Endometrium (tissue), 2 donors: ENCODE results near the gene ABCC2.
"Not testable (repeated sequence)": the region's sequence is repeated elsewhere in the genome, so short reads cannot be mapped to it uniquely, and the experiment has no call there.

Experiments used
- FAIRE-seq: peaks from 2 replicates; lab custom pipeline; 2012; peaks lifted over from hg19 to GRCh38; lab: Jason Lieb, UNC
- donor health status: control.
- donor health status: control.

ABCC2 gene

GRCh38 chr10:99853655-99854054 is 71.2 kb downstream of the ABCC2 start:
- no peak for FAIRE-seq

- no peak for FAIRE-seq
Observed at GRCh38 chr10:99854860-99855259, 72.4 kb downstream of the ABCC2 start.

- no peak for FAIRE-seq
Observed at GRCh38 chr10:99855479-99856071, 73.1 kb downstream of the ABCC2 start.

- FAIRE-seq, result no peak
Observed at GRCh38 chr10:99858849-99859248, 76.4 kb downstream of the ABCC2 start.

GRCh38 chr10:99859585-99859984 is 77.1 kb downstream of the ABCC2 start:
- no peak for FAIRE-seq

GRCh38 chr10:99860466-99860865 is 78.0 kb downstream of the ABCC2 start:
- no peak for FAIRE-seq

GRCh38 chr10:99863535-99864240 is 81.2 kb downstream of the ABCC2 start:
- FAIRE-seq, result not testable (repeated sequence)

- FAIRE-seq, result not testable (repeated sequence)
Observed at GRCh38 chr10:99867250-99867649, 84.8 kb downstream of the ABCC2 start.

GRCh38 chr10:99869581-99870122 is 87.2 kb downstream of the ABCC2 start:
- no peak for FAIRE-seq

- FAIRE-seq, result no peak
Observed at GRCh38 chr10:99870123-99870730, 87.8 kb downstream of the ABCC2 start.

- no peak for FAIRE-seq
Observed at GRCh38 chr10:99872367-99873162, 90.1 kb downstream of the ABCC2 start.

GRCh38 chr10:99873846-99874245 is 91.4 kb downstream of the ABCC2 start:
- no peak for FAIRE-seq

- FAIRE-seq, result no peak
Observed at GRCh38 chr10:99874341-99875085, 92.1 kb downstream of the ABCC2 start.

GRCh38 chr10:99875473-99875872 is 93.0 kb downstream of the ABCC2 start:
- no peak for FAIRE-seq

GRCh38 chr10:99880080-99880835 is 97.8 kb downstream of the ABCC2 start:
- FAIRE-seq, result no peak

- FAIRE-seq, result no peak
Observed at GRCh38 chr10:99881371-99881770, 98.9 kb downstream of the ABCC2 start.

GRCh38 chr10:99883523-99883922 is 101.1 kb downstream of the ABCC2 start:
- FAIRE-seq, result no peak

GRCh38 chr10:99888622-99889021 is 106.2 kb downstream of the ABCC2 start:
- no peak for FAIRE-seq

GRCh38 chr10:99894613-99895012 is 112.2 kb downstream of the ABCC2 start:
- no peak for FAIRE-seq

GRCh38 chr10:99895066-99895465 is 112.6 kb downstream of the ABCC2 start:
- FAIRE-seq, result not testable (repeated sequence)

GRCh38 chr10:99895867-99896266 is 113.4 kb downstream of the ABCC2 start:
- no peak for FAIRE-seq
